Activated CD8-positive, alpha-beta memory T cell treated with anti-CD3 and anti-CD28 coated beads for 36 hours (primary cell): ENCODE measurements around the gene TNP1. TPM values are rescaled to one million over a fixed set of nuclear protein-coding genes. Genes with fewer than 3 reads are reported as not detected.

Experiments
- CTCF ChIA-PET: fragments of 350-600 bp; sonication (Branson Sonifier 250); formaldehyde crosslinking; loops from one replicate; lab custom pipeline; 2021; ENCODE audit warnings: antibody characterized with exemption; lab: Charles Lee
- POLR2A ChIA-PET: fragments of 350-600 bp; sonication (Branson Sonifier 250); formaldehyde crosslinking; loops from one replicate; lab custom pipeline; 2021; ENCODE audit warnings: antibody characterized with exemption; lab: Charles Lee
- total RNA-seq, 2 experiments: library from RNA; stranded (reverse); gene quantifications; one replicate each; pipeline ENCODE4 v1.2.3, GENCODE V29; 2021

The TNP1 gene
- total RNA-seq, 2 experiments from 2014 or later, result not detected

- ChIA-PET POLR2A (no interaction called here), CTCF (no interaction called here)
These were observed 9.1 kb downstream of the TNP1 start for GRCh38 chr2:216850665-216851322.

DNA sequence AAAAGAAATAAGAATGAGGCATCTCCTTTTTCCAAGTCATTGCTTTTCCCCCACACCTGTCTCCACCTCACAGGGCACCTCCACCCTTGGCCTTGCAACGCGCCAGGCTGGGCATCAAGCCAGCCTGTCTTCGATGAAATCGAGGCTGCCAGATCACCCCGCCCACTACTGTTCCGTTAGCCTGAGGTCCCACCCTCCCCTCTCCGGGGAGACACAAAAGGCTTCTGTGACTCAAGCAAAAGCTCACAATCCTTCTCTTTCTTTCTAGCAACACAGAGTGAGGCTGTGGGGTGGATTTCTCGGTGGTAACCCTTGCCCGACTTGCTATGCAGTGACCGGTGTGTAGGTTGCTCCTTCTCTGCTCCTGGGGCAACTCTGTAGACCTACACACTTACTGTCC, 9.9 kb downstream of the TNP1 start:
- POLR2A ChIA-PET, result no interaction called here
- CTCF ChIA-PET, result no interaction called here

- ChIA-PET CTCF (no interaction called here), POLR2A (no interaction called here)
These were observed 14.4 kb downstream of the TNP1 start for GRCh38 chr2:216845426-216845825.

GRCh38 chr2:216842636-216843035, 17.2 kb downstream of the TNP1 start:
- POLR2A ChIA-PET, result no interaction called here
- CTCF ChIA-PET, result no interaction called here

DNA sequence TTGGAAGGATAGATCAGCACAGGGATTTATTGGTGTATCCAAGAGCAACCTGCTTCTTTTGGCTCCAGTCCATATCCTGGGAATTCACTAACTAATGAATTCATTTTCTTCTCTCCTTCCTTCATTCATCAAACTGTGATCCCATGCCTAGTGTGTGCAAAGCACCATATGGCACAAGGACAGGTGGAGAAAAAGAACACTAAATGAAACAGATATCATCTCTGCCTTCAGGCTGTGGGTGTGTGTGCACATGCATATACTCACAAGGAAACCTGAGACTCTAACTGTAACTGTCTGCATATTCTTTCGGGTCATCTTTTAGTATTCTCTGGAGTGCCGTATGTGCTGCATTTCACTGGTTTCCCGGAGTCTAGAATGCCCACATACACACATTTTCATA, 20.2 kb downstream of the TNP1 start:
- CTCF ChIA-PET, result no interaction called here
- POLR2A ChIA-PET, result no interaction called here

DNA sequence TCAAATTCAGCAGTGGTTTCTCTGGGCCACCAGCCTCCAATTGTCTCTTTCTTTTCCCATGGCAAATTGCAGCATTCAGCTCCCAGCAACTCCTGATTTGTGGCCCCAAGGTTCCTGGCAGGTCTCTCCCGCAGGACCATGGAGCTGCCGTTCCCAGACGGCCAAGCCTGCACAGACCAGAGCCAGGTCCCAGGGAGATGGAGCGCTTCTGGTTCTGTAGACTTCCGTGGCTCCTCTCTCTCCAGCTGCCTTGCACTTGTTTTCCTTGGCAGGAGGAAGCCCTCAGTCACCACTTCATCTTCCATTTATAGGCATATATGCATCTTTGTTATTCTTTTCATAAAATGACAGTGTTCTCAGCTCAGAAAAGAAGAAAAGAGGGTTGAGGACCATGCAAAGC, 21.7 kb downstream of the TNP1 start:
- CTCF ChIA-PET, result no interaction called here
- POLR2A ChIA-PET, result no interaction called here

GRCh38 chr2:216837740-216838139, 22.1 kb downstream of the TNP1 start:
- CTCF ChIA-PET, result no interaction called here
- POLR2A ChIA-PET, result no interaction called here

DNA sequence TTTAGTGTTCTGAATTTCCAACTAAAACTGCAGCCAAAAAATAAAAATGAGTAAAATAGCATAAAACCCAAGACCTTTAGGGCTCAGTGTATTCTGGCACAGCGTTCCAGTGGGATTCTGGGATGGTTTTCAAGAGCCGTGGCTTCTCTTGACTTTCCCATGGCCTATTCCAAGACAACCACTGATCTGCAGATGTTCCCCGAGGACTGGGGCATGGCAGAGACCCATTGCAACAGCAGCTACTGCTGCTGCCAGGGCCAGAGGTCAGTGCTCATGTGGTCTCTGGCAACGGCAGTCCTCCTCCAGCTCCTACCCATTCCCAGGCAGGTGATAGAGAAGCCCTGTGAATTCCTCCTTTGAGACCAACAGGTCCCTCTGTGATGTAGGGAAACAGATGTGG, 26.8 kb downstream of the TNP1 start:
- POLR2A ChIA-PET, result no interaction called here
- CTCF ChIA-PET, result no interaction called here

DNA sequence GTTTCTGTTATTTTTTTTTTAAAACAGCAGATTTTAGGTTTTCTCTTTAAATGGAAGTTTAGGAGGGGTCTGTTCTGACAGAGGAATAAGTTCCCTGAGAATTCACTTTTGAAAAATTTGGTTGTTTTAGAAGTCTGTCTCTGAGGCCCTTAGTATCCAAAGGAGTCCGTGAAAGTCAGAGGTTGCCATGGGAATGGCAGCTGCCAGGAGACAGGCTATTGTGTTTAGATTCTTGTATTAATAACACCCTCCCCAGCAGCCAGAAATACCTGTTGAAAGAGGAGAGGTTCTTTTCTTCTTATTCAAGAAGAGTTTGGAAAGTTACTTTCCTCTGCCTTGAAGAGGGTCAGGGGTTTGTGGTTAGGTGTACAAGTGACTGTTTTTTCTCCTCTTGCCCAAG, 29.5 kb downstream of the TNP1 start:
- ChIA-PET CTCF (no interaction called here), POLR2A (no interaction called here)

DNA sequence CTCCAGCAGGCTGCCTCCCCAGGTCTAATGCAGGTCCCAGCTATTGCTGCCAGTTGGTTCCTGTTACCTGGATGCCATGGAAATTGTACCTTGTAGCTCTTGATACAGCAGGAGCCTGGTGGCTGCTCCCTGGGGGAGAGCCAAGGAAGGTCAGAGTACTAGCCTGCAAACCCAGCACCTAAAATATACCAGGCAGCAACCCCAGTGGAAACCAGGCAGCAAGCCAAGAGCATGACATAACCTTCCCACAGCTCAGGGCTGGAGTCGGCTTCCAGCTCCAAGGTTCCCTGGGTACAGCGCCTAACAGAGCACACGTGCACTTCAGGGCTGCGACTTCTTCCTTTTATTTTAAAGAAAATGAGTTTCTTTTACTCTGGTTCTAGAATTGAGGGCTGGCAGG, 30.3 kb downstream of the TNP1 start:
- POLR2A ChIA-PET, result no interaction called here
- CTCF ChIA-PET, result no interaction called here

DNA sequence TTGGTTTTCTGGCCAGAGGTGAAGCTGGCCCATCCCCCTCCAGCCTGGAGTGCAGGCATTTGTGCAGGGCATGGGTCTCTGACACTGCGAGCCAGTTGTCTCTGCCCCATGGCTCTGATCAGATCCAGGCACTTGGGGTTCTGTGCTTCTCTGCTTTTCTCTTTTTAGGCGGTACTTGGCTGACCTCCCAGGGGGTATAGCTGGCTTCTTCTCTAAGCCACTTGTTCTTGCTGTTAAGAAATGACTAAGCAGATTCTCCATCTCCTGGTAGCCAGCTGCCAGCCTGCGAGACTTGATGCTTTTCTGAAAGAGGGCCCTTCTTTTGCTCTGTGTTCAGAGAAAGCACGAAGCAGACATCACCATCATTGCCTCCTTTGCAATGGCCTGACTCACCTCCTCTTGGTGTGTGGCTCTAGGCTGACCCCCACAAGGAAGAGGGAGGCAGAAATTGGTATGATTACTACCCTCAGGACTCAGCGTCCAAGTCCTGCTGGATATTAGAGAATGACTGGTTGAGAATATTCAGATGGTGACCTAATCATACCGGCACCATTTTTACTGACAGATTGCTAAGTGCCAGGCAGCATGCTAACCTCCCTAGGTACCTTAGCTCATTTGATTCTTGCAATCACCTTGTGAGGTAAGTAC, 32.7 kb downstream of the TNP1 start:
- CTCF ChIA-PET, result no interaction called here
- POLR2A ChIA-PET, result no interaction called here

GRCh38 chr2:216822470-216822869, 37.4 kb downstream of the TNP1 start:
- ChIA-PET CTCF (no interaction called here), POLR2A (no interaction called here)

DNA sequence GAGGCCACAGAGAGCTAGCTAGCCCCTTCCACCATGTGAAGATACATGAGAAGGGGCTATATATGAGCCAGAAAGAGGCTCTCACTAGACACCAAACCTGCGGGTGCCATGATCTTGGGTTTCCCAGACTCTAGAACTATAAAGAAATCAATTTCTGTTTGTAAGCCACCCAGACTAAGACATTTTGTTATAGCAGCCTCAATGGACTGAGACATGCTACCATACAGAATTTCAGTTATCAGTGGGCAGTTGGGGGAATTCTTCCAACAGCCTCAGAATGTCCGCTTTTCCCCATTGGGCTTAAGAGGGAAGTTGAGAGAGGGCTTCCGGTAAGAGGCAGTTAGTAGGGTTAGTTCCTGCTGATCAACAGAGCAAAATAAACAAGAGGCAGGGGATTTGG, 39.2 kb downstream of the TNP1 start:
- ChIA-PET CTCF (no interaction called here), POLR2A (no interaction called here)

DNA sequence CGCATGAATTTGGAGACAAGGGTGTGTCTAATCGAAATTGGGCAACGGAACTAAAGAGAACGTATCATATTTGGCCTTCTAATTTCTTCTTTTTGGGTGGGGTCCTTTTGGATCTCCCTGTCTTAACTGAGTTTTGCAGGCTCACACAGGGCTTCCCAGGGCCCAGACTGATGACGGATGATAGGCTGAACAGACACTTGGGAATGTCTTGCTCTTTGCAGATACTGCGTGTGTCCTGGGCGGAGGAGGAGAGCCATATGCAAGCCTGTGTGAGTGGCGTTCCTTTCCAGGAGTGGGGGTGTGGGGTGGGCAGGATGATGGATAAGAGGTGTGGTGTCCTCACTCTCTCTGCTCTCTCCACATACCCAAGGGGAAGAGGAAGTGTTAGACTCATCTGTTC, 40.1 kb downstream of the TNP1 start:
- CTCF ChIA-PET, result no interaction called here
- POLR2A ChIA-PET, result no interaction called here

GRCh38 chr2:216819055-216819454, 40.8 kb downstream of the TNP1 start:
- ChIA-PET CTCF (no interaction called here), POLR2A (no interaction called here)

- ChIA-PET POLR2A (no interaction called here), CTCF (no interaction called here)
These were observed 49.3 kb downstream of the TNP1 start for GRCh38 chr2:216810399-216811160.

Other genes starting within 250 kb of the TNP1 start
- gene IGFBP2, start 226.6 kb downstream of the TNP1 start, total RNA-seq, result 1 to 10 TPM; 5.8 to 5.9 TPM
- not detected for gene IGFBP5, start 164.5 kb downstream of the TNP1 start, total RNA-seq